GM12873 (cell line): ENCODE data around the gene USP37.

Source experiments
- CTCF ChIP-seq: IDR thresholded peaks from 2 replicates; pipeline ENCODE4 v1.5.1; 2012; ENCODE audit warnings: low read depth, mild to moderate bottlenecking, moderate library complexity, low read length, control low read depth; ENCODE audit not compliant: insufficient read depth; ENCODE audit errors: missing control alignments

Gene USP37

GRCh38 chr2:218546012-218546411 is 22.1 kb downstream of the USP37 start:
- no peak for TF ChIP-seq CTCF

GRCh38 chr2:218540015-218540414 is 28.1 kb downstream of the USP37 start:
- TF ChIP-seq CTCF, result no peak

- no peak for TF ChIP-seq CTCF
Observed at GRCh38 chr2:218536804-218537494, 31.2 kb downstream of the USP37 start.

GRCh38 chr2:218529990-218530389 is 38.2 kb downstream of the USP37 start:
- no peak for TF ChIP-seq CTCF

- no peak for TF ChIP-seq CTCF
Observed at GRCh38 chr2:218523651-218524050, 44.5 kb downstream of the USP37 start.

GRCh38 chr2:218518876-218519275 is 49.3 kb downstream of the USP37 start:
- TF ChIP-seq CTCF, result no peak

- TF ChIP-seq CTCF, result no peak
Observed at GRCh38 chr2:218517434-218518206, 50.5 kb downstream of the USP37 start.
